HG03025 (cell line): ENCODE results near the gene MCHR2.
A peak's percentile ranks its signal among the peaks of the same experiment; 100 is the strongest.

Experiments used
- ATAC-seq: cut with Tn5 transposase; IDR thresholded peaks from one replicate; pipeline ENCODE4 v1.9.1; 2021; ENCODE audit warnings: mild to moderate bottlenecking, moderate library complexity; ENCODE audit not compliant: unreplicated experiment, low FRiP score

MCHR2 gene

DNA sequence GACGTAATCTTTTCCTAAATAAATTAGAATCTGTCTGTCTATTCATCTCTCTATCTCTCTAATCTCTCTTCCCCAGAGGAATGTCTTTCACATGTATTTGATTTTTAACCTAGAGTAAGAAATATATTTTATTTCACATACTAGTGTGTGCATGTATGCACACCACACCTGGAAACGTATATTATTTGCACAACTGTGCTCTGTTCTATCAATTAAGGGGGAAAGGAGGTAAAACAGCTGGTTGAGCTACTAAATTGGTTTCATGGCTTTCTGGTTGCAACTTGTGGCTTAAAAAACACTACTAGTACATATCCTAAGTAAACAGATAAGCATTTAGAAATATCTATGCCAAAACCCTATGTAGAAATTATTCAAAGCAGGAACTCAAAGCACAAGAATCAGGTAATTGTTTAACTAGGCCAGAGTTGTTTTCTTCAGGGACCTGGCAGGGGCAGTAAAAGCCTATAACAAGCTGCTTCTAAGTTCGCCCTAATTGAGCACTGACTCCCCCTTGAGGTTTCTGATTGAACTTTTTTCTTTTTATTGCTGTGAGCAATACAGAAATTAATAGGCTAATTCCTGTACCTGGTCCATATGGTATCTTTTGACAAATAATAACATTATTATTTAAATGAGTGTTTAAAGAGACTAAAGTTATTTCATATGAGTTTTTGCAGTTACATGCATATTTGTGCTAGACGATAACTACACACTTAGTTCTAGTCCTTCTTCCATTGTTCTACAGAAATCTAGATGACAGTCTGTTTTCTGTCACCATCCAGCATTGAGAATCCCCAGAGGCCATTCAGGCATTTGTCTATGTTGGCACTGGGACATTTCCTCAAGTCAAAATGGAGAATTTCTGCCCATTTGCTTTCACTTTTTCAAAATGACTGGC is 88.6 kb downstream of the MCHR2 start:
- ATAC-seq: peak; percentile 62

DNA sequence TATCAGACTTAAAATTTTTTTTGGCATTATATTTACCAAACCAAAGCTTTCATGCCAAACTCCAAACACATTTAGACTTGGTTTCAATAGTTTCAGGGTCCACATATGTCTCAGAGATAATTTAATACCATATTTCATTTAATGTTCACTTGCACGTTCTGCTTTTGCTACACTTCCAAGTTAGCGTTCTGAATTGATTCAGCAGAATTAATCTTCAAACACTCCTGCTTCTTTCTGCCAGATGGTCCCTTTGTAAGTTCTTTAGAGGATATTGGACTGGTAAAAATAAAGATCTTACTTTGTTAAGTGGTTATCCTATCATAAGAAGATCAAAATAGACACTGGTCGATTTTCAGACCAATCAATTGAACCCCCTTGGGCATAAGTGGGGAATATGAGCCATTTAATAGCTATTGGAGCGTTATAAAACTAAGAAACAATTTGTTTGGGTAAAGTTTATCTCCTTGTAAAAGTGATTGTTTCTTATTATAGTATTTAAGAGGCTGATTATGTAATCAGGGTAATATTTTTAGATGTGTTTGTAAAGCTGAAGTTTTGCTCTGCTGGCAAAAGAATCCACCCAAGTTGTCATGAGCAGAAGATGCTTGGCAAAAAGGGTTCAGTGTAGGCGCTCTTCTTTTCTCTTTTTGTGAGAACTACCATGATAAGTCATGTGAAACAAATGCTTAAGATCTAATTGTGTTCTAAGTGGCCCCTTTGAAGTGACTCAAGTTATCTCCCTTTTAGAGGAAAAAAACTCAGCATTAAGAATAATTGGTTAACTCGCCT is 92.2 kb downstream of the MCHR2 start:
- no peak for ATAC-seq

DNA sequence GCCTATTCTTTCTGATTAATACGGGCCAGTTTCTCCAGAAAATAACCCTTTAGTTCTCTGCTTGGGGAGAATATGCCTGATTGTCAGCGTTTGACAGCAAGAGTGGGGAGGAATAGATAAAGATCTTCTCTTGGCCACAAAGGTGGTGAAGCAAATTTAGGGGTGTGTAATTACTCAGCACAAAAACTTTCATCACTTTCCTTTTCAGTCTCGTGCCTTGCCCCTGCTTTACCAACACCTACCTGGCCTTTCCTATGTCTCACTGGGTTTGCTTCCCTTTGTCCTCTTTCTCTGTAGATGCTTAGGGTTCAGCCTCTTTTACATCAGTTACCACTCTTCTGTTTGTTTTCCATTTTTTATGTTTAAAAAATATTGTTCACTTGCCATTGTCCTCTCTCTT is 99.2 kb downstream of the MCHR2 start:
- no peak for ATAC-seq

DNA sequence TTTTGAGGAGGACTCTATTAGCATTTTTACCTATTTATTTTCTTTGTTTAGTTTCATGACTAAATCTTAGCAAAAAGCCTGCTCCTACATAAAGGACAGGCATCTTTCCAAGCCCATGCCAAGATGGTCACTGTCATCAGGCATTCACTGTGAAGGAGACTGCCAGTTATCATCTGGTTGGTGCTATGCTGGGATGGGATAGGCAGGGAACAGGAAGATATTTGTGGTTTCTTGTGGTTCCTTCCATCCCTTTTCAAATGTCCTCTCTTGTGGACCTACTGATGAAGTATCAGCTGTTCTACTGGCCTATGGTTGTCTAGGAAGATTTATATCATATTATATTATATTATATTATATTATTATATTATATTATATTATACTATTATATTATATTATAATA is 107.0 kb downstream of the MCHR2 start:
- no peak for ATAC-seq

DNA sequence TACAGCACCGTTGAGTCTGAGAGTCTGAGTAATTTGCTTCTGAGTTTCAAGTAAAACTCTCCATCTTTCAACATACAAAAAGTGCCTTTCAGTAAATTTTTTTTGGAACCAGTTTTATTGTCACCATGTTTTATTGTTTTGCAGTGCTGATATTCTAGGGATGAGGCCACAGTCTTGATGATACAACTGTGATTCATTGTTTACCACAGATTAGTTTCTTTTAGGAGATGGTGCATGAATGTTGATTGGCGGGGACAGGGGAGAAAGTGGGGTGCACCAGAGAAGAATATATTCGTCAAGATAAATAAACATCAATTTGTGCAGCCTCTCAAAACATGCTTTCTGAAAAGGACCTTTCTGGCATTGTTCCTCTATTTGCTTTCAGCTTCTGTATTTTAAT is 109.0 kb downstream of the MCHR2 start:
- no peak for ATAC-seq

DNA sequence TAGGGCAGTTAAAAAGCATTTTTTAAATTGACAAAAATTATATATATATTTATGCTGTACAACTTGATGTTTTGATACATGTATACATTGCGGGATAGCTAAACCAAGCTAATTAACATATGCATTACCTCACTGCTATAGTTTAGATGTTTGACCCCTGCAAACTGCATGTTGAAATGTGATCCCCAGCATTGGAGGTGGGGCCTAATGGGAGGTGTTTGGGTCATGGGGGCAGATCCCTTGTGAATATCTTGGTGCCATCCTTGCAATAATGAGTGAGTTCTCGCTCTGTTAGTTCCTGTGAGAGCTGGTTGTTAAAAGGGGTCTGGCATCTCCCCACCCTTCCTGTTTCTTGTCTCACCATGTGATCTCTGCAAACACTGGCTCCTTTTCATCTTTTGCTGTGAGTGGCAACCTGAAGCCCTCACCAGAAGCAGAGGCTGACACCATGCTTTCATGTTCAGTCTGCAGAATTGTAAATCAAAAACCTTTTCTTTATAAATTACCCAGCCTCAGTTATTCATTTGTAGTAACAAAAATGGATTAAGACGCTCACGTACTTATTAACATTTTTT is 111.8 kb downstream of the MCHR2 start:
- no peak for ATAC-seq

DNA sequence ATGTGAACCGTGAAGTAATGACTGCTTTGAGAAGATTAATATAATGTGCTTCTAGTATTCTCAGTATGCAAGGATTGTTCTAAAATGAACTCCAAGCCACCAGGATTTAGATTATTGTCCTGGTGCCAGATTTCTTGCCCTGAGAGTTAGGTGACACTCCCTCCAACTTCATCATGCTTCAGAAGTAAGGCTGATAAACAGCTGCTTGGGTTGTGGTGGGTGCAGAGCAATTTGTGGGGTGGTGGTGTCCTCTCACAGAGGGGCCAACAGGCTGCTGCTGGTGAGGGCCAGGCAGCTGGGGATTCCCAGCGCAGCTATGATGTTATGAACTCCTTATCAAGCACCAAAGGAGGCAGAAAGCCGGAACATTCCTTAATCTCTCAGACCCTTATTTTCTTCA is 114.6 kb downstream of the MCHR2 start:
- ATAC-seq: no peak

DNA sequence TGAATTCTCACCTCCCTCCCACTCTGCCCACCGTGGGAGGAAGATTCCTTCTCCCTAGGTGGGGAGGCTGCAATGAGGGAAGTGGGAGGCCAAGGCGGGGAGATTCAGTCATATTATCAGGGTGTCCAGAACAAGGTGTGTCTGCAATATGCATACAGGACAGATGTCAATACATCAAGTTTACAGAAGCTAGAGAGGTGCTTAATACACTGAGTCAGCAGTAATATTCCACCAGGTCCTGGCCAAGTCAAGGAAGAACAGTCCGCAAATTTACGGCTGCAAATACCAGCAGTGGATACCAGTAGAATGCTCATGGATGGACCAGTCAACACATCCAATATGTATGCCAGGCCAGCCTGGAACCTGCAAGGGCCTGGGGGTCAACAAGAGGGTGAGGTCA is 119.0 kb downstream of the MCHR2 start:
- no peak for ATAC-seq

DNA sequence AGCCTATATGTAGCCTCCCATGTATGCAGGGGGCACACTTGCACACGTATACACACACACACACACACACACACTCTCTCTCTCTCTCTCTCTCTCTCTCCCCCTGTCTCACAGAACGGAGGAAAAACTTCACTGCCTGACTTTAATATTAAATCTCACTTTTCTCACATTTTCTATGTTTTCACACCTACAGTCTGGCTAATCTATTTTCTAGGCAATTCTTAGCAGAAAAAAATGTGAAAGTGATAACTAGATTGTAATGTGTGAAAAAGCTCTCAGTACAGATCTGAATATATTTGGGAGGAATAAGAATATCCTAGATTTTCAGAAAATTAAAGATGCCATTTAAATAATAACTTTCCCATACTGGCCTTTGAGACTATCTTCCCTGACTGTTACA is 120.9 kb downstream of the MCHR2 start:
- no peak for ATAC-seq

DNA sequence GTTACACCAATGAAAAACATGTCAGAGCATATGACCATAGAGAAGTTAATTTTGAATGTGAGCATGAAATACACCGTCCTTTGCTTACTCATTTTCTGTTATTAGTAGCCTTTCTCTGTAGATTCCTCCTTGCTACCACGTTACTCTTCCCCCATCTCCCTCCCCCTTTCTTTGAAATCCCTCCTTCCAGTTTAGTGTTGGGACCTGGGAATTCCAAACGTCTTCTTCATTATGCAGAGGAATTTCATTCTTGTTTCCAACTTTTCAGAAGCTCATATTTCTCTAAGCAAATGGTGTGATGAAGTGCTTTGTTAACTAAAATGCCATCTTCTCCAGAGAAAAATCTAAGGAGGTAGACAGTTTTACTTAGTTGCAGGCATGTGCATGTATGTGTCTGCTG is 122.4 kb downstream of the MCHR2 start:
- ATAC-seq: no peak
